Activated T-helper 2 cell treated with anti-CD3 and anti-CD28 coated beads, Interferon-gamma antibody, Interleukin-2, Interleukin-4, amounts not matched to agents 10 μg/mL and 5 μg/mL and 100 μg/mL, durations not matched to agents 14 hours and 24 hours and 36 hours (primary cell): ENCODE data around the gene CYTH4. TPM values are rescaled to one million over a fixed set of nuclear protein-coding genes. Genes with fewer than 3 reads are reported as not detected.

Experiments
- DNase-seq: peaks from one replicate; pipeline ENCODE4 v3.0.0; 2021; ENCODE audit warnings: low spot score
- H3K27ac Mint-ChIP-seq: one replicate; pipeline ENCODE4 v1.8.0; 2021; ENCODE audit warnings: mixed read lengths
- H3K27me3 Mint-ChIP-seq: one replicate; pipeline ENCODE4 v1.8.0; 2021; ENCODE audit warnings: low read depth, mixed read lengths
- H3K36me3 Mint-ChIP-seq: one replicate; pipeline ENCODE4 v1.8.0; 2021; ENCODE audit warnings: low read depth, mixed read lengths
- H3K4me1 Mint-ChIP-seq: one replicate; pipeline ENCODE4 v1.8.0; 2021; ENCODE audit warnings: low read depth, mixed read lengths
- H3K4me3 Mint-ChIP-seq: one replicate; pipeline ENCODE4 v1.8.0; 2021; ENCODE audit warnings: low read depth, mild to moderate bottlenecking, moderate library complexity, mixed read lengths
- H3K9me3 Mint-ChIP-seq: one replicate; pipeline ENCODE4 v1.8.0; 2021; ENCODE audit warnings: mixed read lengths
- intact Hi-C: fragments of 100-400 bp; cut with micrococcal nuclease; formaldehyde crosslinking; loops from one replicate; pipeline ENCODE4 v1.15.1; 2023
- total RNA-seq: library from RNA; stranded (reverse); gene quantifications from 2 replicates; pipeline ENCODE4 v1.2.3, GENCODE V29; 2022

CYTH4 gene
- total RNA-seq, 1 donor from 2014 or later = 49.8 TPM

DNA sequence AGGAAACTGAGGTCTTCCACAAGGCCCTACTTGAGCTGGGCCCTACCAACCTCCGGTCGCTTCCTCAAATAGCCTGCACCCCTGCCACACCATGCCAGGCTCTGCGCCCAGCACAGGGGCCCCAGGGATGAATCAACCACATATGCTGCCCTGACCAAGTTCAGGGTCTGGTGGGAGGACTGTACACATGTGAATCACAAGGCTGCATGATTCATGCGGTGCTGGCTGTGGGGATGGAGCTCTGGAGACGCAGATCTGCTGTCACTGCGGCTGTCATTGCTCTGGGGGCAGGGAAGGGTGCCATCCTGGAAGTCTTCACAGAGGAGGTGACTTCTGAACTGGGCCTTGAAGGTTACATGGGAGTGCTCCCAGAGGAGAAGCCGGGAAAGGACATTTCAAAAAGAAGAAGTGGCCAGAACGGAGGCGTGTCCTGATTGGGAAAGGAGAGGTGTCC is 21.5 kb downstream of the CYTH4 start:
- Mint-ChIP-seq H3K27me3 (no peaks in the 10 kb centered on the region), H3K36me3 (peaks cover 75% of the 10 kb centered on the region), H3K4me1 (peaks cover 78% of the 10 kb centered on the region), H3K4me3 (peak overlapping the region; percentile 44), H3K9me3 (no peaks in the 10 kb centered on the region), H3K27ac (peak overlapping the region; percentile 89)
- DNase-seq = peak; percentile 26
- intact Hi-C loops = loop anchor here (1.0 kb wide), 1 partner anchor 20 kb away; no protein-coding TSS in a partner anchor

DNA sequence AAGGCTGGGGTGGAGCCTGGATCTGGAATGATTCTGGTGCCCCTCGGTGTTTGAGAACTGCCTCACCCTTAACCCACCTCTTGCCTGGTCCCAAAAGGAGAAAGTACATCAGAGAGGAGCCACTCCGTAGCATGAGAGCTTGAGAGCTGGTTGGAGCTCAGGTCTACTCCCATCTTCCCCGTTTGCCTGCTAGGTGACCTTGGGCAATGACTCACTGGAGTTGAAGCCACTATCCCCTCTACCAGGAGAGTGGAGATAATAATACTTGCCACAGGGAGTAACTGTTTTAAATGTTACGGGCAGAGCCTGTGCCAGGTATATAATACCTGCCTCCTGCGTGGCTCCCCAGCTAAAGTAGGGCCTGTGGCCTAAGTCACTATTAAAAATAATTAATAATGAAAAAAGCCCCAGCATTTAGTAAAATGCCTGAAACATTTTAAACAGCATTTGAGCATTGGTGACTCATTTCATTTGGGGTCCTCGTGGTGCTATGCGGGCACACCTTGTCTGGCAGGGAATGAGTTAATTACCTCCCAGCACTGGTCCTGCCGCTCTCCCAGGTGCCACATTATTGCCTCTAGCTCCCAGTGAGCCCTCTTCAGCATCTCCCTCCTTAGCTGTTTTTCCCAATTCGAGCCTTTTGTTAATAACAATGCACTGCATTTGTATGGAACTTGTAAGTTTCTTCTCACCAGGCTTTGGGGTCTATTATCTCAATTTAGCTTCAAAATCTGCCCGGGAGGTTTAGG is 22.5 kb downstream of the CYTH4 start:
- H3K9me3 Mint-ChIP-seq = no peaks in the 10 kb centered on the region
- intact Hi-C loops = no loop called here
- no peak for DNase-seq
- peaks cover 84% of the 10 kb centered on the region for H3K4me1 Mint-ChIP-seq
- peak overlapping the region; percentile 30 for H3K27ac Mint-ChIP-seq
- H3K27me3 Mint-ChIP-seq = no peaks in the 10 kb centered on the region
- peaks cover 76% of the 10 kb centered on the region for H3K36me3 Mint-ChIP-seq
- H3K4me3 Mint-ChIP-seq = no peak overlapping the region

DNA sequence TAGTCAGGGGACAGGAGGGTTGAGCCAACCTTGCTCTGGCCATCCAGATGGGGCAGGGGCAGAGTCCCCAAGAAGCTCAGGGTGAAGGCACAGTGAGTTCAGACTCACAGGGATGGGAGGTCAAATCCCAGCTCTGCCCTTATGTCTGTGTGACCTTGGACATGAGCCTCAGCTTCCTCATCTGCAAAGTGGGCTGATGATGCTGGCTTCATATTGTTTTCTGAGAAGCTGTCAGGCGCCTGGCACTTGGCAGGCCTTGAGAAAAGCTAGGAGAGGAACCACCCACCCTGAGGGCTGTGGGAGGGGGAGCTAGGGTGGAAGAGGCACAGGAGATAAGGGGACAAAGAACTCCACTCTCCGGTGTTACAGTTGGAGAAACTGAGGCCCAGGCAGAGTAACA is 23.6 kb downstream of the CYTH4 start:
- peak overlapping the region; percentile 65 for H3K27ac Mint-ChIP-seq
- no peaks in the 10 kb centered on the region for H3K27me3 Mint-ChIP-seq
- no peak overlapping the region for H3K4me3 Mint-ChIP-seq
- intact Hi-C loops = no loop called here
- peaks cover 77% of the 10 kb centered on the region for H3K36me3 Mint-ChIP-seq
- no peak for DNase-seq
- peaks cover 82% of the 10 kb centered on the region for H3K4me1 Mint-ChIP-seq
- H3K9me3 Mint-ChIP-seq = no peaks in the 10 kb centered on the region

DNA sequence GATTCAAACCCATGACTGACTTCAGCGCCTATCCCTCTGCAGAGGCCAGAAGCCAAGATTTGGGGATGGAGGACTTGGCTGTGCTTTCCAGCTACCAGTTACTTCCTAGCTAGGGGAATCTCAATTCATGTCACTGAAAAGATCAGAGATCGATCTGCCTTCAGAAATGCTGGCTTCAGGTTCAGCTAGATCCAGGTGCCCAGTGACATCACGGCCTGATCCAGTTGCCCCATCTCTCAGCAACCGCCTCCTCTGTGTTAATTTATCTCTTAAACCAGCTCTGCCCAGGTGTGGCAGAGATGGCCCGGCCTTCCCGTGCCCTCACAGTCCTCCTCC is 24.2 kb downstream of the CYTH4 start:
- Mint-ChIP-seq H3K27me3 (no peaks in the 10 kb centered on the region), H3K9me3 (no peaks in the 10 kb centered on the region), H3K4me1 (peaks cover 82% of the 10 kb centered on the region), H3K36me3 (peaks cover 77% of the 10 kb centered on the region), H3K4me3 (peak overlapping the region; percentile 78), H3K27ac (peak overlapping the region; percentile 99)
- intact Hi-C loops = no loop called here
- DNase-seq = no peak

DNA sequence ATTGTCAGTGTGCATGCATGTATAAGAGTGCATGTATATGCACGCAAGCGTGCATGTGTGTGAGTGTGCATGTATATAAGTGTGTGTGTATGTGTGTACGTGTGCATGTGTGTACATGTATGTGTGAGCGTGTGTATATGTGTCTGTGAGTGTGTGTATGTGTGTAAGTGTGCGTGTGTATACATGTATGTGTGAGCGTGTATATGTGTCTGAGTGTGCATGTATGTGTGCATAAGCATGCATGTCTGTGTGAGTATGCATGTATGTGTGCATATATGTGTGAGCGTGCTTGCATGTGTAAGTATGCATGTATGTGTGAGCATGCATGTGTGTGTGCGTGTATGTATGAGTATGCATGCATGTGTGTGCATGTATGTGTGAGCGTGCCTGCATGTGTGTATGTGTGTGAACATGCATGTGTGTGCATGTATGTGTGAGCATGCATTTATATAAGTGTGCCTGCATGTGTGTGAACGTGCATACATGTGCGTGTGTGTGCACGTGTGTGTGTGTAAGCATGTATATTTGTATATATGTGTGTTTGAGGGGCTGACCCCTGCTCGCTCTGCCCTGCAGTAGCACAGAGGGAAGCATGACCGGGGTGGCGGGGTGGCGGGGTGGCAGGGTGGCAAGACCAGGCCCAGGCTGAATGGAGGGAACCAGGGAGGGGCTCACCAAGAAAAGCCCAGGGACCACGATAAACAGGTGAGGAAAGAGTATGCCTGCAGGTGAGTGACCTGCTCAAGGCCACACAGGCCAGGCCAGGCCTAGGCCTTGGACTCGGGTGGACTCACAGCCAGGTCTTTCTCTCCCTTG is 26.3 kb downstream of the CYTH4 start:
- intact Hi-C loops = no loop called here
- Mint-ChIP-seq H3K4me1 (peaks cover 76% of the 10 kb centered on the region), H3K9me3 (no peaks in the 10 kb centered on the region), H3K27me3 (no peaks in the 10 kb centered on the region), H3K36me3 (peaks cover 77% of the 10 kb centered on the region), H3K27ac (peak overlapping the region; percentile 99), H3K4me3 (peak overlapping the region; percentile 78)
- DNase-seq = no peak

DNA sequence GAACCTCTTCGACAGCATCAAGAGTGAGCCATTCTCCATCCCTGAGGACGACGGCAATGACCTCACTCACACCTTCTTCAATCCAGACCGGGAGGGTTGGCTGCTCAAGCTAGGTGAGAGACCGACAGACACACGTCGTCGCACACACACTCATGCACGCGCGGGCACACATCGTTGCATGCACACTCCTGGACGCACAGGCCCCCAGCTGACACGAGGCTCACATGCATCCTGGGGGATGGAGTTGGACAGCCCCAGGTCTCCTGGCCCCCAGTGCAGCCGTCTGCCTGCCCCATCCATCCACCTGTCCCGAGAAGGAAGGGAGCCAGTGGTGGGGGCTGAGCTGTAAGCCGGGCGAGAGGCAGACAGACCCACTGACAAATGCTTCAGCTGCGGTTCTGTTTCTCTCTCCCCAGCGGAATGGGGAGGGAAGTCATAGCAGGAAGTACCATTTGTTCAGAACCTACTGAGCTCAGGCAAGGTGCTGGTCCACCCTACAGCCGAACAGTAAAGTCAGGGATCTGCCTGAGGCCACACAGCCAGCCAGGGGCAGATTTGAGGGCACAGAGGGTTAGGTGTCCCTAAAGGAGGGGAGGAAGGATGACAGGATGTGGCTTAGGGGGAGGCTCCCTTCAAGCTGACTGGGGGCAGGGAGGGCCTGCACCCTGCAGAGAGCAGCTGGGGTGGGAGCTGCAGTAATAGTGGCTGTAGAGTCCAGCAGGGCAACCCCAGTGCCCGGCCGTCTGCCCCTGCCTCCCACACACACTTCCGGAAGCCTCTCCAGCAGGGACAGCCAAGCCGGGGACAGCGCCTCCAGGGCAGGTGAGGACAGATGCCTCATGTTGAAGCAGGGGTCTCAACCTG is 27.1 kb downstream of the CYTH4 start:
- Mint-ChIP-seq H3K27ac (peak overlapping the region; percentile 80), H3K36me3 (peaks cover 79% of the 10 kb centered on the region), H3K9me3 (no peaks in the 10 kb centered on the region), H3K27me3 (no peaks in the 10 kb centered on the region), H3K4me3 (peak overlapping the region; percentile 78), H3K4me1 (peaks cover 78% of the 10 kb centered on the region)
- peak; percentile 57 for DNase-seq
- intact Hi-C loops = no loop called here

DNA sequence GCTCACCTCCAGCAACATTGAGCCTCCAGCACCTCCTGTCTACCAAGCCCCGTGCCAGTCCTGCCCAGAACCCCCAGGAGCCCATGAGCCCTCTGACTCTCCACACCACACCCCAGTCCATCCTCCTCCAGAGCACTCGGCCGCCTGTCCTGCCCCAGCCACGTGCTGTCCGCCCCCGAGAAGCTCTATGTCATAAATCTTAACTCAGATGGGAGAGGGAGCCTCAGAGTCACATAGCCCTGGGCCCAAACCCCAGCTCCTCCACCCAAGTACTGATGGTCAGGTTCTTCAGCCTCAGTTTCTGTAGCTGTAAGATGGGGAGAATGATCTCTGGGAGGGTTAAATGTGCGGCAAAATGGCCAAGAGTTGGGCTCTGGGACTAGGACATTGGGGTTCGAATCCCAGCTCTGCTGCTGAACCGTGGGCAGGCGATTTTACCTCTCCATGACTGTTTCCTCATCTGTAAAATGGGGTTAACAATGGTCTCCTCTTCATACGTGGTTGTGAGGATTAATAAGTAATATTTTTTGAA is 27.8 kb downstream of the CYTH4 start:
- Mint-ChIP-seq H3K4me1 (peaks cover 81% of the 10 kb centered on the region), H3K27me3 (no peaks in the 10 kb centered on the region), H3K27ac (peak overlapping the region; percentile 80), H3K36me3 (peaks cover 80% of the 10 kb centered on the region), H3K9me3 (no peaks in the 10 kb centered on the region), H3K4me3 (peak overlapping the region; percentile 78)
- intact Hi-C loops = no loop called here
- no peak for DNase-seq

DNA sequence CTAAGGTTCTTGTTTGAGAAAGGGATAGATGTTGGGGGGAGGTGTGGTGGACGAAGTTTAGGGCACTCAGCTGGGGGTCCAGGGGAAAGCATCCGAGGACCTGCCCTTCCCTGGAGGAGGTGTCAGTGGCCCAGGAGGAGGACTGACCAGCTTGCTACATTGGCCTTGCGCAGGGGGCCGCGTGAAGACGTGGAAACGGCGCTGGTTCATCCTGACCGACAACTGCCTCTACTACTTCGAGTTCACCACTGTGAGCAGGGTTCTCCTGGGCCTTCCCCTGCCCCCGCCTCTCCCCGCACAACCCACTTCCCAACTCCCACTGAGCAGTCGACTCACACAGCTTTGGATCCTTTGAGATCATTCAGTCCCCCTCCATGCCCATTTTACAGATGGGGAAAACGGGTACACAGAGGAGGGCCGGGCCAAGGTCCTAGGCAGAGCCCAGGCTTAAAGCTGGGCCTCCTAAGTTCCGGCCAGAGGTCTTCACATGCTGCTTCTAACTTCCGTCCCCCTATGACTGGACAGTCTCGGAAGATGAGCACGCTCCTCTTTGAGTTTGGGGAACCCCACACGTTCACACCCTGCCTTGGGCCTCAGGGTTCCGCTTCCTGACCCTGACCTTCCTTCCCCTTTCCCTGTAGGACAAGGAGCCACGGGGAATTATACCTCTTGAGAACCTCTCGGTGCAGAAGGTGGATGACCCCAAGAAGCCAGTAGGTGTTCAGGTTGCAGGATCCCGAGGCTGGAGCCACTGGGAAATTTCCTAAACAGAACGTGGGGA is 28.7 kb downstream of the CYTH4 start:
- Mint-ChIP-seq H3K27ac (no peak overlapping the region), H3K4me1 (peaks cover 74% of the 10 kb centered on the region), H3K36me3 (peaks cover 72% of the 10 kb centered on the region), H3K27me3 (no peaks in the 10 kb centered on the region), H3K4me3 (no peak overlapping the region), H3K9me3 (no peaks in the 10 kb centered on the region)
- no peak for DNase-seq
- intact Hi-C loops = no loop called here

DNA sequence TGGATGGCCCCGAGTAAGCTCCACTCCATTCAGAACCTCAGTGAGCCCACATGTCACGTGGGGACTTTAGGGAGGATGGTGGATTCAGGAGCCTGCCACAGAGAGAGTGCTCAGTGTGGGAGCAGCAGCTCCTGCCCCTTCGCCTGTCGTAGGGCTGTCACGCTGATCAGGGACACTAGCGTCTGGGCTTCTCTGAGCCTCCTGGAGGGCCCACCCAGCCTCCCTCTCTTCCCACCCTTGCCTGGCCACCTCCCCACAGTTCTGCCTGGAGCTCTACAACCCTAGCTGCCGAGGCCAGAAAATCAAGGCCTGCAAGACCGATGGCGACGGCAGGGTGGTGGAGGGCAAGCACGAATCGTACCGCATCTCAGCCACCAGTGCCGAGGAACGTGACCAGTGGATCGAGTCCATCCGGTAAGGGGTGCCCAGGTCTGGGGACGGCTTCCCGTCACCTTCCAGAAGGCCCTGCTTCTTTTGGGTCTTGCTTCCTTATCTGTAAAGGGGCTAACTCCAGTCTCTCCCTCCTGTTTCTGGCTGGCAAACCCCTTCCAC is 29.5 kb downstream of the CYTH4 start:
- Mint-ChIP-seq H3K4me3 (no peak overlapping the region), H3K36me3 (peaks cover 67% of the 10 kb centered on the region), H3K4me1 (peaks cover 67% of the 10 kb centered on the region), H3K27ac (no peak overlapping the region), H3K27me3 (no peaks in the 10 kb centered on the region), H3K9me3 (no peaks in the 10 kb centered on the region)
- intact Hi-C loops = no loop called here
- DNase-seq = no peak

DNA sequence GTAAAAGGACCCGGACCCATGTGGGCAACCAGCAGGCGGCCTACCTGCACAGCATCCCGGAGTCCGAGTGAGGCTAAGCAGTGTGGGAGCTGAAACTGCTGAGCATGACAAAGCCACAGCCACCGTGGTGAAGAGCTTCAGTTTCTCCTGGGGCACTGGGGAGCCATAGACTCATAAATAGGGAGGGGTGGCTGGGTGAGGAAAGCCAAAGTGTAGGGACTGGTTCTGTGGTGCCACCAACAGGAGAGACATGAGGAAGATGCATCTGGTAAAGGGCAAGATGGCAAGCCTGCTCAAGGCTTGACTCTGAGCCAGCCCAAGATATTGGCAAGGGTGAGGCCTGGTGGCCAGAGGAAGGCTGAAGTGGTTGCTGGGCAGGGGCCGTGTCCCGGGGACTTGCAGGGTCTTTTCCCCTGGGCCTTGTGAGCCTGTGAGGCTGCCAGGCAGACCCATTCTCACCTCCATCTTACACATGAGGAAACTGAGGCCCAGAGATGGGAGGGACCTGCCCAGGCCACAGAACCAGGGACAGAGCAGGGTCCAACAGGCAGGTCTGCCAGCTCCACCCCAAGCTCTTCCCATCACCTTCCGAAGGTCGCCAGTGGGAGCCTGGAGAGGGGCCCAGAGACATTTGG is 30.4 kb downstream of the CYTH4 start:
- intact Hi-C loops = no loop called here
- H3K4me3 Mint-ChIP-seq = no peak overlapping the region
- H3K36me3 Mint-ChIP-seq = peaks cover 64% of the 10 kb centered on the region

More for the DNA sequence above, 30.4 kb downstream of the CYTH4 start:
- Mint-ChIP-seq H3K27me3 (peaks cover under 1% of the 10 kb centered on the region), H3K27ac (no peak overlapping the region), H3K4me1 (peaks cover 61% of the 10 kb centered on the region), H3K9me3 (no peaks in the 10 kb centered on the region)
- DNase-seq = no peak
